NCI-H345 treated with DMSO at 0.1 percent for 48 hours (cell line): ENCODE data around the gene HNRNPL.
"Not testable (repeated sequence)": the region's sequence is repeated elsewhere in the genome, so short reads cannot be mapped to it uniquely, and the experiment has no call there.

Experiments used
- DNase-seq: peaks from one replicate; lab custom pipeline; 2025; ENCODE audit not compliant: unreplicated experiment; lab: John Stamatoyannopoulos, UW

Gene HNRNPL

DNA sequence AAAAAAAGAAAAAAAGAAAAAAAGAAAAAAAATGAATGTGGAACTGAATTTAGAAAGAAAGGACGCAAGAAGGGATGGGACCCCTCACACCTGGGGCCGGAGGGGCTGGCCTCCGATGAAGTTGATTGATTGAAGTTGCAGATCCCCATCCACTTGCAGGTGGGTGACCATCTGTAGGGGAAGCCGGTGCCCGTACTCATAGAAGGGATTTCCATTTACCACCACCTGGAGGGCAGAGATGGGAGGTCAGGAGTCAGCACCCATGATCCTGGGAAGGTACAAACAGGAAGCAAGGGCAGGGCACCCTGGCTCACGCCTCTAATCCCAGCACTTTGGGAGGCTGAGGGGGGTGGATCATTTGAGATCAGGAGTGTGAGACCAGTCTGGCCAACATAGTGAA is 43.4 kb downstream of the HNRNPL start:
- DNase-seq: no peak

DNA sequence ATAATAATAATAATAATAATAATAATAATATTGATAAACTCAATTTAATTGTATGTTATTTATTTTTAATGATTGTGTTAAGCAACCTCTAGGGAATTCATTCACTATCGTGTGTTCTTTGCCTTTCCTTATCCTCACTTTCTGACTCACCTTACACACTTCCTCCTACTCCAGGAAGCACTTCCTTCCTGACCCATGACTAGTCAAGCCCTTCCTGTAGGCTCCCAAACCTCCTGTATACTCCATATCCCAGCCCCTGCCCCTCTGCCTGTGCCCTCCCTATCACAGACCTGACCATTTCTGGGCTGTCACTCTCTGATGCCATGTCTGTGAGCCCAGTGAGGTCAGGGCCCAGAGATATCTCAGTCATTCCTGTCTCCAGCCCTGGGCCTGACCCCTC is 44.6 kb downstream of the HNRNPL start:
- DNase-seq: no peak

DNA sequence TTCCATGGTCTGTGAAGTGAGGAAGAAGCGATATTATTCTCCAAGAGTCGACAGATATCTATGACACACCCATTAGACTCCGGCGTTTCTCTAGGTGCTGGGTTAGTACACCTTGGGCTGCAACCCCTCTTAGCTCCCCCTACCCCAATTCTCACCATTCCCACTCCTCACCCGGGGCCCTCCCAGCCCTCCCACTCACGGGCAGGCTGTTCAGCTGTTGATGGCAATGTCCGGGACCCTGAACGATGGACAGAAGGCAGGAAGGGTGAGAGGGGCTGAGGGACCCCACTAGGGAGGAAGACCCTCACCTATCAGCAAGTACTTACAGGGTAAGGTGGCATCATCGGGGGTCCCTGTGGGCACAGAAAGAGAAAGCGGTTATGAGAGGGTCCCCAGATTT is 46.2 kb downstream of the HNRNPL start:
- no peak for DNase-seq

DNA sequence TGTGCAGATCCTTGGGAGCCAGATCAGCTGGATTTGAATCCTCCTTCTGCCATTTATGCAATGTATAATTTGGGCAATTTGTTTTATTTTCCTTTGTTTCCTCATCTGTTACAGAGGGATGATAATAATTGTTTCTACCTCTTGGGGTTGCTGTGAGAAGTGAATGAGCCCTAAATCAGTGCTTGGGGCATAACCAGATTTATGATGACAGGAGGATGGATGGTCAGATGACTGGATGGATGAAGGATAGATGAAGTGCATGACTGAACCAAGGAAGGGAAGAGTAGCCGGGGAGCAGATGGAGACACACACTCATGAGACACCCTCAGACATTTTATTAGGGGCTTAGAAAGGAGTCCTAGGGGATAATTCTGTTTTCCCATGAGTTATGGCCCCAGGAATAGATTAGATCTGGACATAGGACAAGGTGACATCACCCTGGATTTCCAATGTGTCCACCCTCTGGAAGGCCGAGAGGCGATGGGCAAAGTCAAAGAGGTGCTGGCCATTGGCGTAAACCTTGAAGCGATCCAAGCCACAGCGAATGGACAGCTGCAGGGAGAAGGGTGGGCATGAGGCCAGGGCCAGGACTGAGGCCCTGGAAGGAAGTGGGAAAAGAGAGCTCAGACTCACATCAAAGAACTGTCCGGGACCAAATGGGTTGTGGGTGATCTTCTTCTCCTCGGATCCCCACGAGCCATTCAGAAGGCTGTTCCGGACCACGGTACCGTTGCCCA is 48.3 kb downstream of the HNRNPL start:
- no peak for DNase-seq

DNA sequence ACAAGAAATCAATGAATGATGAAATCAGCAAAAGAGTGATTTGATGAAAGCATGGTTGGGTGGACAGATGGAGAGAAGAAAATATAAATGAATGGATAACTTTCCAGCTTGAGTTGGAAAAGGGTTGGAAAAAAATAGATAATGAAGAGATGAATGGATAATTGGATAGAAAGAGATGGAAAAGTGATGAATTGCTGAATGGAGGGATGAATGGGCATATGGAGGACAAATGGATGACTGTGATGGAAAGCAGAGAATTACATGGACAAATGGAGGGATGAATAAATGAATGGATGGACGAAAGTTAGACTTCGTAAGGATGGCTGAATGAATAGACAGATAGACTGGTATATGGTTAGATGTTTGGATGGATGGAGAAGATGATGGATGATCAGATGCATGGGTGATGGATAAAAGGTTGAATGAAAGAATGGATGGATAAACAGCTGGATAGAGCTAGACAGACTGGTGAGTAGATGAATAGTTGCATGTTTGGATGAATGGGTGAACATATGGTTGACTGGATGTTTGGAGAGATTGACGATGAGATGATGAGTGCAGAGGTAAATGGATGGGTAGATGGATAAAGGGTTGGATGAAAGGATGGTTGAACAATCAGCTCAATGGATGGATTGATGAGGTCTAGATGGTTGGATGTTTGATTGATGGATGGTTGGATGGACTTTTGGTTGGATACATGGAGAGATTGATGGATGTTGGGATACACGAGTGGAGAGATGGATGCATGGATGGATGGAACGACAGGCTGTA is 49.0 kb downstream of the HNRNPL start:
- no peak for DNase-seq

DNA sequence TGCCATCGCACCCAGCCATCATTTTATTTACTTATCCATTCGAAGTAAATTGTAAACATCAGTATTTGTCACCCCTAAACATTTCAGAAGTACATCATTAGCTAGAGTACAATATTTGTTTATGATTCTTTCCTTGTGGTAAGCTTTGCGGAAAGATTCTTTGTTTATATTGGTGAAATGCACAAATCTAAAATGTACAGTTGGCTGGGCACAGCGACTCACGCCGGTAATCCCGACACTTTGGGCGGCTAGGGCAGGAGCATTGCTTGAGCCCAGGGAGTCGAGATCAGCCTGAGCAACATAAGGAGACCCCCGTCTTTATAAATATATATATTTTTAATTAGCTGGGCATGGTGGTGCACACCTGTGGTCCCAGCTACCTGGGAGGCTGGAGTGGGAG is 50.7 kb downstream of the HNRNPL start:
- no peak for DNase-seq

DNA sequence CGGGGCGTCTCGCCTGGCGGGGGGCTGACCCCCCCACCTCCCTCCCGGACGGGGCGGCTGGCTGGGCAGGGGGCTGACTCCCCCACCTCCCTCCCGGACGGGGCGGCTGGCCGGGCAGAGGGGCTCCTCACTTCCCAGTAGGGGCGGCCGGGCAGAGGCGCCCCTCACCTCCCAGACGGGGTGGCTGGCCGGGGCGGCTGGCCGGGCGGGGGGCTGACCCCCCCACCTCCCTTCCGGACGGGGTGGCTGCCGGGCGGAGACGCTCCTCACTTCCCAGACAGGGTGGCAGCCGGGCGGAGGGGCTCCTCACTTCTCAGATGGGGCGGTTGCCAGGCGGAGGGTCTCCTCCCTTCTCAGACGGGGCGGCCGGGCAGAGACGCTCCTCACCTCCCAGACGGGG is 52.0 kb downstream of the HNRNPL start:
- DNase-seq: not testable (repeated sequence)

DNA sequence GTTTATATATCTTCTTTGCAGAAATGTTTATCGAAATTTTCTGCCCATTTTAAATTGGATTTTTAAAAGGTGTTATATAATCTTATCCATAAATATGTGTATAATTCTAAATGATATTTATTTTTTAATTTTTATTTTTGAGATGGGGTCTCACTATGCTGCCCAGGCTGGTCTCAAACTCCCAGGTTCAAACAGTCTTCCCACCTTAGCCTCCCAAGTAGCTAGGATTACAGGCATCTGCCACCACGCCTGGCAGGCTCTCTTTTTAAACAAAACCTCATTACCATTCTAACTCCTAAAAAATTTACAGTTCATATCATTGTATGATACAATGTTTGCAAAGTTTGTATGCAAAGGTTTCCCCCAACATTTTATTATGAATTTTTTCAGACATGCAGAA is 53.6 kb downstream of the HNRNPL start:
- DNase-seq: no peak

DNA sequence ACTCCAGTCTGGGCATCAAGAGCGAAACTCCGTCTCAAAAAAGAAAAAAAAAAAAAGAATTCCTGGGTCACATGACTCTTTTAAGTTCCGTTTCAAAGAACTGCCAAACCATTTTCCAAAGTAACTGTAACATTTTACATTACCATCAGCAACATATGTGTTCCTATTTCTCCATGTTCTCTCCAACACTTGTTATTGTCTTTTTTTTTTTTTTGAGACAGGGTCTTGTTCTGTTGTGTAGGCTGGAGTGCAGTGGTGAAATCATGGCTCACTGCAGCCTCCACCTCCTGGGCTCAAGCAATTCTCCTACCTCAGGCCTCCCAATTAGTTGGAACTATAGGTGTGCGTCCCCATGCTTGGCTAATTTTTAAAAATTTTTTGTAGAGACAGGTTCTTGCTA is 54.2 kb downstream of the HNRNPL start:
- DNase-seq: no peak

DNA sequence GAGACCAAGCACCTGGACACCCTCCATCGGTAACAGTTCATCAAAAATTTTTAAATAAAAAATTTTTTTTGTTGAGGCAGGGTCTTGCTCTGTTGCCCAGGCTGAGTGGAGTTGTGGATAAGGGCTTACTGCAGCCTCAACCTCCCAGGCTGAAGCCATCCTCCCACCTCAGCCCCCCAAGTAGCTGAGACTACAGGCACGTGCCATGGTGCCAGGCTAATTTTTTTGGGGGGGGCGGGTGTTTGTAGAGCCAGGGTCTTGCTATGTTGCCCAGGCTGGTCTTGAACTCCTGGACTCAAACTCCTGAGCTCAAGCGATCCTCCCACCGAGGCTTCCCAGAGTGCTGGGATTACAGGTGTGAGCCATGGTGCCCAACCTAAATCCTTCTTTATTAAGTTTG is 56.1 kb downstream of the HNRNPL start:
- no peak for DNase-seq

DNA sequence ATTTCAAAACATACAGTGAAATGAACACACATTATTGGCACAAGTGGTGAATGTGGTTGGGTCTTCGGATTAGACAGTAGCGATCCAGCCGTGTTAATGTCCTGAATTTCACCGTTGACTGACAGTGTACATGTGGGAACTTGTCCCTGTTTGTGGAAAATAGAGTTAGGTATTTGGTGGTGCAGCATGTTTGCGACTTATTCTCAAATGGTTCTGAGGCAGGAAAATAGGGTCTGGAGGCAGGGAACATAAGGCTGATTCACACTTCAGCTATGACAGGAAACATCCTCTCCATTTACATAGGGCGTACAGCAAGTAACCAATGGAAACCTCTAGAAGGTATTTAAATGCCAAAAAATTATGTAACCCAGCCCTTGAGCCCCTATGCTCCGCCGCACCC is 56.6 kb downstream of the HNRNPL start:
- no peak for DNase-seq

DNA sequence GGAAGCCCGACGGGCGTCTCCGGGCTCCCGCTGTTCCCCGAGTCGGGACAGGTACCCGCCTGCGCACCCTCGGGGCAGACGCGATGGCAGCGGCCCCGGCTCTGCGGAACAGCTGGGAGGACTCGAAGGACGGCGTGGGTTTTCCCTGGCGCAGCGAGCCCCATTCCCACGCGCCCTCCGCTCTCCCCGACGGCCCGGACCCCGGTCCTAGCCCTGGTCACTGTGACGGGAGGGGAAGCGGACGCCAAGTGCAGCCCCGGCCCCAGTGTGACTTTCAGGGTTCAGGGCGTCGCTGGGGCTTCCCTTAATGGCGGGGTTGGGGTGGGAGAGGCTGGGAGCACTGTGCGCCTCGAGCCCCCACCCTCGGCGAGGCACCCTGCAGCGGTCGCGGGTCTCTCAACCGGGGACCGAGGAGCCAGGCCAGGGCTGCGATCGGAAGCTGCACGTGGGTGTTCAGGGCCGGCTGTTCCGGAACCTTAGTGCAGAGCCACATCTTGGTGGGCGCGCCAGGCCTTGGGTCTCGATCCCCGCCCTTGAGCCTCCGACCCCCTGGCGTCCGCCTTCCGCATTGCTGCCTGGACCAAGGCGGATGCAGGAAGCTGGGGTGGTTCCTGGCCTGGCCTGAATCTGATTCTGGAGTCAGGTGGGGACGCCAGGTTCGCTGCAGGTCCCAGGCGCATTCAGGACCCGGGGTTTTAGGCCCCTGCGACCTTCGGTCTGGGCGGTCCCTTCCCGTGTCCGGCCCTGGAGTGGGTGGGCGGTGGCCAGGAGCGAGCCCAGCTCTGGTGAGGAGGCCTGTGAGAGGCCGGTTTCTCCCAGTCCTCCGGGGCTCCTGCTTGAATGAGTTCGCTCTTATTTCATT is 57.3 kb downstream of the HNRNPL start:
- DNase-seq: no peak

DNA sequence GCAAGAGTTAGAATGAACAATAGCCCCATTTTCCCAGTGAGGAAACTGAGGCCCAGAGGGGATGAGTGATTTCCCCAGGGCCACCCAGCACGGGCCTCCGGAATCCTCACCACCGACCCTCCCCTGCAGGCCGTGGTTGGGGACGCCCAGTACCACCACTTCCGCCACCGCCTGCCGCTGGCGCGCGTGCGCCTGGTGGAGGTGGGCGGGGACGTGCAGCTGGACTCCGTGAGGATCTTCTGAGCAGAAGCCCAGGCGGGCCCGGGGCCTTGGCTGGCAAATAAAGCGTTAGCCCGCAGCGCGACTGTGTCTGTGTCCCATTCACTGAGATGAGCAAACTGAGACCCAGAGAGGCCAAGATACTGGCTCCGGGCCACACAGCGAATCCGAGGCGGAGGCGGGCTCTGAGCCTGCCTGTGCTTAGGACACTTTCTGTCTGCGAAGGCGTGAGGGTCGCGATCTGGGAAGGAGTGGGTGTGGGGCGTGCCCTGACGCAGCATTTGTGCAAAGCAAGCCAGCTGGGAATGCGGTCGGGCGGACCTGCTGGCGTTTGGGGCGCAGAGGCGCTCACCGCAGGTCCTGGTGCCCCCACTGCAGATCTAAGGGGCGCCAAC is 58.2 kb downstream of the HNRNPL start:
- DNase-seq: not testable (repeated sequence)

DNA sequence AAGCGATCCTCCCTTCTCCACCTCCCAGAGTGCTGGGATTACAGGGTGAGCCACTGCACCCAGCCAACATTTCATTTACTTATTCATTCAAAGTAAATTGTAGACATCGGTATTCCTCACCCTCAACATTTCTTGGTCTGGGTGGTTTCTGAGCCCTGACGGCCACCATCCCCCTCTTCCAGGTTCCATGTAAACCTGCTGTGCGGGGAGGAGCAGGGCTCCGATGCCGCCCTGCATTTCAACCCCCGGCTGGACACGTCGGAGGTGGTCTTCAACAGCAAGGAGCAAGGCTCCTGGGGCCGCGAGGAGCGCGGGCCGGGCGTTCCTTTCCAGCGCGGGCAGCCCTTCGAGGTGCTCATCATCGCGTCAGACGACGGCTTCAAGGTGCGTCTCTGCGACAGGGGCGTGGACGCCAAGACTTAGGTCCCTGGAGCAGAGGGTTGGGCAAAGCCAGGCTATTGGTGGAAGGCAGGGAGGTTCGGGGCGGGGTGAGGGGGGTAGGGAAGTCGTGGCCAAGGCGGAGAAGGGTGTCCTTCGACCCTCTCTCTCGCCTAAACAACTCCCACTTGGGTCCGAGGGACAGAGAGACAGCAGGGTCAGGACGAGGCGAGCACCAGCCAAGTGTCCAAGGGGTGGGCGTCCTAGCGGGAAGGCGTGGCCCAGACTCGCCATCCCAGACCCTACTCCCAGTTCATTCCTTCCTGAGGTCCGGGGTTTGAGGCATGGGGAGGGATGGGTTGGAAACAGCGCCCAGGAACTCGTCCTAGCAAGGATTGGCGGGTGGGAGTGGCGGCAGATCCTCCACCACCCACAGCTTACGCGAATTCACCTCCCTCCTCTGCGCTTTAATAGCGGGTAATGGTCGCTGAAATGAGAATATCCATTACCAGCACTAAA is 59.0 kb downstream of the HNRNPL start:
- DNase-seq: not testable (repeated sequence)

DNA sequence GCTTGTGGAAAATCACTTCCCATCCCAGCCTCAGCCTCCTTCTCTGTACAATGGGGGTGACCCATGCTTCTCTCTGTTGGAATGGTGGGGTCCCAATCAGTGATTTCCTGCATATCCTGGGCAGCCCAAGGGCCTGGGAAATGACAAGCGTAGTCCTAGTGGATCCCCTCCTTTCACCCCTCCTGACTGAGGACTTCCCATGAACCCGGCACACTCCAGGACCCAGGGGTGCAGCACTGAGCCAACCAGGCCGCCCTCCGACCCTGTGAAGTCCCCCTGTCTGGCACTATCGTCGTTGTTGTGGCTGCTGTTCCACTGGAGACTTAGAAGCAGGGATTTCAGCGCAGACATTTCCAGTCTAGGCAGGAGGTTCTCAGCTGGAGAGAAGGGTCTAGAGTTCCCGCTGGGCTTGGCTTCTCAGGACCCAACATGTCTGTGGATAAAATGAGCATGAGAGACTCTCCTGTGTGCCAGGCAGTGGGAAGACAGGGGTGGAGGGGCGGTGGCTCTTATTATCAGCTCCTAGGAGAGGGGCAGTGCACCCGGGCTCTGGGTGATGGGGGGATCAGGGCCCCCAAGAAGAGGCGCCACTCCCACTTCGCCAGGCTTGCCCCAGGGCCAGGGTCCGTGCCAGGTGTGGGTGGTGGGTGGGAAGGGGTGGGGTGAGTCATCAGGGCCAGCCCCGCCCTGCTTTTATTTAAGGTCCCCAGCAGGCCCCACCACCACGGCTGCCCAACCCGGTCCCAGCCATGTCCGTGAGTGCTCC is 61.1 kb downstream of the HNRNPL start, which contains the start of gene LGALS7B:
TSS of gene LGALS7B (plus strand) at position 723 of the 766 bp plus-strand sequence. CDS start at position 750, 27 bp downstream.
- DNase-seq: no peak

DNA sequence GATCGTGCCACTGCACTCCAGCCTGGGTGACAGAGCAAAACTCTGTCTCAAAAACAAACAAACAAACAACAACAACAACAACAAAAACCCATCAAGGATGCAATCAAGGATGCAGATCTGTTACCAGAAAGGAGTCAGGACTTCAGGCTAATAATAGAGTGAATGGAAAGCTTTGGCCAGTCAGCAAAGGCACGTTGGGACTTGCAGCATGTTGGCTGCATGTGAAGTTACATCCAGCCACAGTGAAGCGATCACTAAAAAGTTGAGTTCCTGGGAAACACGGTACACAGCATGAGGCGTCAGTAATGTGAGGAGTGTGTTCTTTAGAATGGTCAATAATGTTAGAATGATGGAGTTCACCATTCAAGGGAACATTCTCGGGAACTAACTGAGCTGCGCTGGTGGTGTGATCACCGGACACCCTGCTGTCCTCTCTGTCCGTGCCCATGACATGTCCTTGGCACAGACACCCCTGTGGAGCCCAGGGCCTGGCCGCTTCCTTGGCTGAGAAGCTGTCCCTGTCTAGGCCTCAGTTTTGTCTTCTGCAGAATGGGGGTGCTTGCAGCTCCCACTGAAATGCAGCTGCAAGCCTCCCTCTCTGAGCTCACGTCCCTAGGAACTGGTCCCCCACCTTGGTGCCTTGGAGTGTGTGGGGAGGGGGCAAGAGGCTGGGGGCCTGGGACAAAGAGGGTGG is 63.1 kb downstream of the HNRNPL start:
- DNase-seq: no peak
